Activated CD4-positive, alpha-beta T cell treated with anti-CD3 and anti-CD28 coated beads, Interleukin-2, amount 50 U/mL, for 16 hours (primary cell): ENCODE measurements around the gene FAM124A.
A peak's percentile ranks its signal among the peaks of the same experiment; 100 is the strongest.
"Not testable (repeated sequence)": the region's sequence is repeated elsewhere in the genome, so short reads cannot be mapped to it uniquely, and the experiment has no call there.

Experiments
- DNase-seq: peaks from one replicate; pipeline ENCODE4 v3.0.0-alpha.2; 2020

FAM124A gene

GRCh38 chr13:51271528-51272085 is 49.4 kb downstream of the FAM124A start:
- no peak for DNase-seq

GRCh38 chr13:51275101-51275500 is 52.9 kb downstream of the FAM124A start:
- DNase-seq = no peak

- DNase-seq = no peak
Observed at GRCh38 chr13:51276636-51277035, 54.4 kb downstream of the FAM124A start.

- no peak for DNase-seq
Observed at GRCh38 chr13:51277928-51278327, 55.7 kb downstream of the FAM124A start.

GRCh38 chr13:51278426-51279130 is 56.4 kb downstream of the FAM124A start:
- DNase-seq = no peak

GRCh38 chr13:51280379-51280940 is 58.3 kb downstream of the FAM124A start:
- no peak for DNase-seq

GRCh38 chr13:51282322-51282721 is 60.1 kb downstream of the FAM124A start:
- no peak for DNase-seq

- not testable (repeated sequence) for DNase-seq
Observed at GRCh38 chr13:51282923-51283322, 60.7 kb downstream of the FAM124A start.

- DNase-seq = peak; percentile 5
Observed at GRCh38 chr13:51283371-51283770, 61.2 kb downstream of the FAM124A start.

- no peak for DNase-seq
Observed at GRCh38 chr13:51284339-51284738, 62.1 kb downstream of the FAM124A start.

GRCh38 chr13:51286135-51287002 is 64.2 kb downstream of the FAM124A start:
- peak; percentile 78 for DNase-seq

- no peak for DNase-seq
Observed at GRCh38 chr13:51287758-51288157, 65.6 kb downstream of the FAM124A start.

- not testable (repeated sequence) for DNase-seq
Observed at GRCh38 chr13:51288254-51288653, 66.1 kb downstream of the FAM124A start.

- DNase-seq = no peak
Observed at GRCh38 chr13:51291341-51291740, 69.1 kb downstream of the FAM124A start.

GRCh38 chr13:51292000-51292565 is 69.9 kb downstream of the FAM124A start:
- no peak for DNase-seq

GRCh38 chr13:51297556-51297955 is 75.4 kb downstream of the FAM124A start:
- no peak for DNase-seq

GRCh38 chr13:51298812-51299211 is 76.6 kb downstream of the FAM124A start:
- no peak for DNase-seq

GRCh38 chr13:51303063-51303552 is 80.9 kb downstream of the FAM124A start:
- no peak for DNase-seq

- no peak for DNase-seq
Observed at GRCh38 chr13:51303882-51304281, 81.7 kb downstream of the FAM124A start.

- DNase-seq = no peak
Observed at GRCh38 chr13:51305271-51305967, 83.2 kb downstream of the FAM124A start.

- no peak for DNase-seq
Observed at GRCh38 chr13:51308781-51309180, 86.6 kb downstream of the FAM124A start.

GRCh38 chr13:51311231-51311630 is 89.0 kb downstream of the FAM124A start:
- no peak for DNase-seq
